ENCODE measurements around the gene RRP15. TPM values are rescaled to one million over a fixed set of nuclear protein-coding genes. Genes with fewer than 3 reads are reported as not detected.

The RRP15 gene
- total RNA-seq, 2 donors from 2014 or later, result 24.9 to 27.3 TPM

GRCh38 chr1:218364028-218364710, 79.1 kb downstream of the RRP15 start:
- no peak overlapping the region for H3K27ac Mint-ChIP-seq
- H3K4me1 Mint-ChIP-seq, result peaks cover 22% of the 10 kb centered on the region
- TF ChIP-seq CTCF (conservative IDR thresholded peaks at IDR 0.05), result no peak
- DNase-seq, result no peak
- Histone ChIP-seq H3K4me1 (ENCODE audit: control insufficient read depth, insufficient read depth, low read length) (no peaks in the 10 kb centered on the region), H3K9me3 (ENCODE audit: control insufficient read depth, low read length) (no peaks in the 10 kb centered on the region), H3K27me3 (ENCODE audit: control insufficient read depth, insufficient read depth, low read length, poor library complexity, severe bottlenecking) (no peaks in the 10 kb centered on the region), H3K36me3 (ENCODE audit: control insufficient read depth, insufficient read depth, low read length) (no peaks in the 10 kb centered on the region), H3K4me3 (ENCODE audit: low read length) (no peak overlapping the region), H3K9ac (ENCODE audit: extremely low read depth, low read length, poor library complexity, severe bottlenecking) (no peak overlapping the region), H3K27ac (ENCODE audit: low read depth, low read length) (no peak overlapping the region)
- no peaks in the 10 kb centered on the region for H3K27me3 Mint-ChIP-seq (ENCODE audit: insufficient read depth)
- no peaks in the 10 kb centered on the region for H3K9me3 Mint-ChIP-seq
- H3K4me3 Mint-ChIP-seq, result no peak overlapping the region
- H3K36me3 Mint-ChIP-seq (ENCODE audit: low read depth), result no peaks in the 10 kb centered on the region
- WGBS, 2 experiments (ENCODE audit: insufficient coverage in 1 of 2, insufficient read length in 1 of 2), result 95 to 98% methylated on average over 5 to 8 of the region's 8 CpGs

GRCh38 chr1:218365226-218365999, 80.3 kb downstream of the RRP15 start:
- no peak for TF ChIP-seq CTCF (conservative IDR thresholded peaks at IDR 0.05)
- Histone ChIP-seq H3K9ac (ENCODE audit: extremely low read depth, low read length, poor library complexity, severe bottlenecking) (no peak overlapping the region), H3K9me3 (ENCODE audit: control insufficient read depth, low read length) (no peaks in the 10 kb centered on the region), H3K27ac (ENCODE audit: low read depth, low read length) (no peak overlapping the region), H3K27me3 (ENCODE audit: control insufficient read depth, insufficient read depth, low read length, poor library complexity, severe bottlenecking) (no peaks in the 10 kb centered on the region), H3K36me3 (ENCODE audit: control insufficient read depth, insufficient read depth, low read length) (no peaks in the 10 kb centered on the region), H3K4me1 (ENCODE audit: control insufficient read depth, insufficient read depth, low read length) (no peaks in the 10 kb centered on the region), H3K4me3 (ENCODE audit: low read length) (no peak overlapping the region)
- peaks cover 20% of the 10 kb centered on the region for H3K4me1 Mint-ChIP-seq
- 93 to 95% methylated on average over 12 to 15 of the region's 15 CpGs for WGBS, 2 experiments (ENCODE audit: insufficient coverage in 1 of 2, insufficient read length in 1 of 2)
- no peak overlapping the region for H3K27ac Mint-ChIP-seq
- no peaks in the 10 kb centered on the region for H3K36me3 Mint-ChIP-seq (ENCODE audit: low read depth)
- H3K27me3 Mint-ChIP-seq (ENCODE audit: insufficient read depth), result no peaks in the 10 kb centered on the region
- no peak for DNase-seq
- H3K4me3 Mint-ChIP-seq, result no peak overlapping the region
- H3K9me3 Mint-ChIP-seq, result no peaks in the 10 kb centered on the region

- Mint-ChIP-seq H3K9me3 (no peaks in the 10 kb centered on the region), H3K4me1 (peaks cover 20% of the 10 kb centered on the region), H3K27me3 (ENCODE audit: insufficient read depth) (no peaks in the 10 kb centered on the region), H3K36me3 (ENCODE audit: low read depth) (no peaks in the 10 kb centered on the region), H3K4me3 (no peak overlapping the region), H3K27ac (no peak overlapping the region)
- no peaks in the 10 kb centered on the region for H3K4me1 ChIP-seq (ENCODE audit: control insufficient read depth, insufficient read depth, low read length)
- H3K27ac ChIP-seq (ENCODE audit: low read depth, low read length), result no peak overlapping the region
- DNase-seq, result no peak
- H3K27me3 ChIP-seq (ENCODE audit: control insufficient read depth, insufficient read depth, low read length, poor library complexity, severe bottlenecking), result no peaks in the 10 kb centered on the region
- H3K9ac ChIP-seq (ENCODE audit: extremely low read depth, low read length, poor library complexity, severe bottlenecking), result no peak overlapping the region
- H3K4me3 ChIP-seq (ENCODE audit: low read length), result no peak overlapping the region
- no peaks in the 10 kb centered on the region for H3K36me3 ChIP-seq (ENCODE audit: control insufficient read depth, insufficient read depth, low read length)
- H3K9me3 ChIP-seq (ENCODE audit: control insufficient read depth, low read length), result no peaks in the 10 kb centered on the region
- WGBS, 2 experiments (ENCODE audit: insufficient coverage in 1 of 2, insufficient read length in 1 of 2), result 92 to 97% methylated on average over 3 to 5 of the region's 5 CpGs
- no peak for TF ChIP-seq CTCF (conservative IDR thresholded peaks at IDR 0.05)
Measured at GRCh38 chr1:218366322-218367052, 81.4 kb downstream of the RRP15 start.
